Prostate gland (tissue), 2 donors: ENCODE data around the gene SLC25A1.

Experiments
- CTCF ChIP-seq, 4 experiments: fragments of 200-600 bp in 2 of 4; fragments of 450-650 bp in 2 of 4; sonication (generic) in 2 of 4; IDR thresholded peaks; 1 replicate in 3 of 4; 2 replicates in 1 of 4; pipeline ENCODE4 v1.5.1; 2016 to 2019; ENCODE audit warnings: antibody characterized with exemption in 4 of 4, mild to moderate bottlenecking in 2 of 4, moderate library complexity in 2 of 4
- POLR2AphosphoS5 ChIP-seq: sonication (generic); formaldehyde crosslinking; IDR thresholded peaks from one replicate; pipeline ENCODE4 v1.6.1; 2017; ENCODE audit warnings: antibody characterized with exemption

DNA sequence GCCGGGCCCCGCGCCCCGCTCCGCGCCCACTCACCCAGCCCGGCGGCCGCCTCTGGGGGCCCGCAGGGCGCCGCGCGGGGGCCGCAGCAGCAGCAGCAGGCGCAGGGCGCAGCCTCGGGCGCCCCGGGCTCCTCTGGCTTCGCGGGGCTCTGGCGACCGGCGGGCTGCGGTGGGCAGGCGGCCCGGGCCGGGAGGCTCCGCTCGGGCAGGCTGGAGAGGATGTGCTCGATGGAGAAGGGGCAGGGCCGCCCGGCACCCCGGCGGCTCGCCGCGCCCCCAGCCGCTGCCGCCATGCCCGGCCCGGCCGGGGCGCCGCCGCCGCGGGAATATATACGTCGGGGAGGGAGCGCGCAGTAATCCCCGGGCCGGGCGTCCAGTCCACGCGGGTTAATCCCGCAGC is 28.5 kb downstream of the SLC25A1 start, which contains the start of gene GSC2:
- no peak for TF ChIP-seq CTCF (IDR thresholded peaks at IDR 0.05)
- TF ChIP-seq POLR2AphosphoS5, result no peak
